ENCODE results near the gene ZSCAN10. TPM values are rescaled to one million over a fixed set of nuclear protein-coding genes. Genes with fewer than 3 reads are reported as not detected.

The ZSCAN10 gene
- total and polyA plus RNA-seq, 2 donors (not counting 1 experiment from before 2014, with no cell fraction given) = 0.02 TPM; not detected in 1

DNA sequence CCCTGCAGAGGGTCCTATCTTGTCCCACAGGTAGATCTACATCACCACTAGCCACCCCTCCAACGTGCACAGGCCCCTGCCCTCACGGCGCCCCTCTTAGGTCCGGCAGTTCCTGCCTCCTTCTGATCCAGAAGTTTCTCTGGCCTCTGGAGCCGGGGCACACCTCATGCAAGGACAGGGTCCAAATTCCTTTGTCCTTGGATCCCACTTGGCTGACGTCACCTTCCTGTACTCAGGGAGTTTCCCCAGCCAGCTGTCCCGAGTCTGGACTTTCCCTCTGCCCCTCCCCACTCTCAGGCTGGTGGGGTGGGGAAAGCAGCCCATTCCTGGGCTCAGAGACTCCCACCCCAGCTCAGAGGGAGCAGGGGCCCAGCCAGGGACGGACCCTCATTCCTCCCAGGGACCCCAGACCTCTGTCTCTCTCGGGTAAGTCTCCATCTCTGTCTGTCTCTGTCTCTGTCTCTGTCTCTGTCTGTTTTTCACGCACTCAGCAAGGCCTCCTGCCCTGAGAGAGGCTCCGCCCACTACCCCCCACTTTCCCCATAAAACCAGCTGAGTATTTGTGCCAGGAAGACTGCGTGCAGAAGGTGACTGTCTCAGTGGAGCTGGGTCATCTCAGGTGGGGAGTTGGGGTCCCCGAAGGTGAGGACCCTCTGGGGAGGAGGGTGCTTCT, 33.9 kb downstream of the ZSCAN10 start, which contains the start of gene IL32:
Gene IL32 (plus strand): TSS at position 572 of the 673 bp plus-strand sequence. CDS start 172 bp downstream, outside the sequence.
- H3K4me3 ChIP-seq (replicated peaks in 1 of 4; ENCODE audit: control extremely low read depth in 1 of 4, insufficient read depth in 1 of 4, low read depth in 3 of 4, low read length in 4 of 4) = peak within 1 kb of the TSS in 1 of 4 experiments; percentile 53
- H3K36me3 ChIP-seq (ENCODE audit: control insufficient read depth, insufficient read depth, low read length) = no peaks in the 10 kb centered on the region
- peaks cover 3% of the 10 kb centered on the region for H3K4me1 ChIP-seq (ENCODE audit: control insufficient read depth, extremely low read depth, insufficient read depth, low read length)
- H2AFZ ChIP-seq (ENCODE audit: low read length) = no peak within 1 kb of the TSS
- no peaks in the 10 kb centered on the region for H3K9me3 ChIP-seq (ENCODE audit: control insufficient read depth, insufficient read depth, low read depth, low read length)
- TF ChIP-seq, protein P1, sequence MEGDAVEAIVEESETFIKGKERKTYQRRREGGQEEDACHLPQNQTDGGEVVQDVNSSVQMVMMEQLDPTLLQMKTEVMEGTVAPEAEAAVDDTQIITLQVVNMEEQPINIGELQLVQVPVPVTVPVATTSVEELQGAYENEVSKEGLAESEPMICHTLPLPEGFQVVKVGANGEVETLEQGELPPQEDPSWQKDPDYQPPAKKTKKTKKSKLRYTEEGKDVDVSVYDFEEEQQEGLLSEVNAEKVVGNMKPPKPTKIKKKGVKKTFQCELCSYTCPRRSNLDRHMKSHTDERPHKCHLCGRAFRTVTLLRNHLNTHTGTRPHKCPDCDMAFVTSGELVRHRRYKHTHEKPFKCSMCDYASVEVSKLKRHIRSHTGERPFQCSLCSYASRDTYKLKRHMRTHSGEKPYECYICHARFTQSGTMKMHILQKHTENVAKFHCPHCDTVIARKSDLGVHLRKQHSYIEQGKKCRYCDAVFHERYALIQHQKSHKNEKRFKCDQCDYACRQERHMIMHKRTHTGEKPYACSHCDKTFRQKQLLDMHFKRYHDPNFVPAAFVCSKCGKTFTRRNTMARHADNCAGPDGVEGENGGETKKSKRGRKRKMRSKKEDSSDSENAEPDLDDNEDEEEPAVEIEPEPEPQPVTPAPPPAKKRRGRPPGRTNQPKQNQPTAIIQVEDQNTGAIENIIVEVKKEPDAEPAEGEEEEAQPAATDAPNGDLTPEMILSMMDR (conservative IDR thresholded peaks at IDR 0.05 in 1 of 2, IDR thresholded peaks at IDR 0.05 in 1 of 2; ENCODE audit: low read depth in 1 of 2, low read length in 2 of 2) = no peak
- TF ChIP-seq EZH2 (IDR thresholded peaks at IDR 0.05; ENCODE audit: low read length, missing control alignments) = no peak
- peak; percentile 47 to 57 for DNase-seq (ENCODE audit: low read depth in 2 of 2)
- H3K9ac ChIP-seq (ENCODE audit: insufficient read depth, low read length) = no peak within 1 kb of the TSS
- no peaks in the 10 kb centered on the region for H4K20me1 ChIP-seq (ENCODE audit: control insufficient read depth, extremely low read depth, insufficient read depth, low read length)
- no peaks in the 10 kb centered on the region for H3K79me2 ChIP-seq (ENCODE audit: control insufficient read depth, insufficient read depth, low read length)
- no peak within 1 kb of the TSS for H3K4me2 ChIP-seq (ENCODE audit: extremely low read depth, insufficient read depth, low read length)
- H3K27ac ChIP-seq (ENCODE audit: insufficient read depth, low read length) = no peak within 1 kb of the TSS
- H3K27me3 ChIP-seq (ENCODE audit: control insufficient read depth, insufficient read depth, low read length) = no peaks in the 10 kb centered on the region

DNA sequence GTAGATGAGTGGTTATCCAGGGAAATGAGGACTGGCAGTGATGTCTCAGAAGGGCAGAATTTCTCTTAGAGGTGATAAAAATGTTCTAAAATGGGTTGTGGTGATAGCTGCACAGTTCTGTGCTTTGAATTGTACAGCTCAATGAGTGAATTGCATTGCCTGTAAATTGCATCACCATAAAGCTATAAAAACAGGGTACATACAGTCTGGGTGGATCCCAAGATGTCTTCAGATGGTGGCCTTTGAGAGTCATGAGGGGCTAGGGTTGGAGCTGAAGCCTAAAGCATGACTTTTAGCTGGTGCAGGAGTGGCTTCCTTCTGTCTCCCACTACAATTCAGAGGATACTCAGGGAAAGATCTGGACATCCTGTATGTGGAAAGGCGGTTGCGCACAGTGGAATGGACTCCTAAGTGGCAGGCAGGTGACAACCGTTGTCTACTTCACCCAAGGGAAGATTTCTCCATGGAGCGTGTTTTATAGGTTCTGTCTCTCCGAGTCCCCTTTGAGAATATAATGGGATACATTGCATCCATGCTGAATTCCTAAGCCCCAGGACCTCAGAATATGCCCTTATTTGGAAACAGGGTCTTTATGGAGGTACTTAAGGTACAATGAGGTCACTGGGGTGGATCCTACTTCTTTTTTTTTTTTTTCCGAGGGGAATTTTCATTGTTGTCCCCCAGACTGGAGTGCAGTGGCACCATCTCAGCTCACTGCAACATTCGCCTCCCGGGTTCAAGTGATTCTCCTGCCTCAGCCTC, 35.3 kb downstream of the ZSCAN10 start:
- no peaks in the 10 kb centered on the region for H4K20me1 ChIP-seq (ENCODE audit: control insufficient read depth, extremely low read depth, insufficient read depth, low read length)
- H3K27ac ChIP-seq (ENCODE audit: insufficient read depth, low read length) = no peak overlapping the region
- no peaks in the 10 kb centered on the region for H3K36me3 ChIP-seq (ENCODE audit: control insufficient read depth, insufficient read depth, low read length)
- peaks cover 3% of the 10 kb centered on the region for H3K4me1 ChIP-seq (ENCODE audit: control insufficient read depth, extremely low read depth, insufficient read depth, low read length)
- H3K4me3 ChIP-seq (replicated peaks in 1 of 4; ENCODE audit: control extremely low read depth in 1 of 4, insufficient read depth in 1 of 4, low read depth in 3 of 4, low read length in 4 of 4) = no peak overlapping the region
- H3K9me3 ChIP-seq (ENCODE audit: control insufficient read depth, insufficient read depth, low read depth, low read length) = no peaks in the 10 kb centered on the region
- H2AFZ ChIP-seq (ENCODE audit: low read length) = no peak overlapping the region
- no peak for DNase-seq (ENCODE audit: low read depth in 2 of 2)
- no peaks in the 10 kb centered on the region for H3K79me2 ChIP-seq (ENCODE audit: control insufficient read depth, insufficient read depth, low read length)
- H3K27me3 ChIP-seq (ENCODE audit: control insufficient read depth, insufficient read depth, low read length) = no peaks in the 10 kb centered on the region
- H3K9ac ChIP-seq (ENCODE audit: insufficient read depth, low read length) = no peak overlapping the region
- no peak overlapping the region for H3K4me2 ChIP-seq (ENCODE audit: extremely low read depth, insufficient read depth, low read length)
- TF ChIP-seq EZH2 (IDR thresholded peaks at IDR 0.05; ENCODE audit: low read length, missing control alignments) = no peak
- TF ChIP-seq, protein P1 (conservative IDR thresholded peaks at IDR 0.05 in 1 of 2, IDR thresholded peaks at IDR 0.05 in 1 of 2; ENCODE audit: low read depth in 1 of 2, low read length in 2 of 2) = no peak

DNA sequence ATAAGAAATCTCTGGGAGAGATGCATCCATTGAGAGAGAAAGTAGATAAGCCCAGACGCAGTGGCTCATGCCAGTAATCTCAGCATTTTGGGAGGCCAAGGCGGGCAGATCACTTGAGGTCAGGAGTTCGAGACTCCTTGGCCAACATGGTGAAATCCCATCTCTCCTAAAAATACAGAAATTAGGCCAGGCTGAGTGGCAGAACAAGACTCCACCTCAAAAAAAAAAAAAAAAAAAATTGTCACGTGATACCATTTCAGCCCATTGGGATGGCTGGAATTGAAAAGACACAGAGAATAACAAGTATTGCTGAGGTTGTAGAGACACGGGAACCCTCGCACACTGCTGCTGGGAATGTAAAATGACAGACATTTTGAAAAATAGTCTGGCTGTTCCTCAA, 36.5 kb downstream of the ZSCAN10 start:
- H4K20me1 ChIP-seq (ENCODE audit: control insufficient read depth, extremely low read depth, insufficient read depth, low read length) = no peaks in the 10 kb centered on the region
- H2AFZ ChIP-seq (ENCODE audit: low read length) = no peak overlapping the region
- TF ChIP-seq EZH2 (IDR thresholded peaks at IDR 0.05; ENCODE audit: low read length, missing control alignments) = no peak
- TF ChIP-seq, protein P1 (conservative IDR thresholded peaks at IDR 0.05 in 1 of 2, IDR thresholded peaks at IDR 0.05 in 1 of 2; ENCODE audit: low read depth in 1 of 2, low read length in 2 of 2) = no peak
- no peaks in the 10 kb centered on the region for H3K79me2 ChIP-seq (ENCODE audit: control insufficient read depth, insufficient read depth, low read length)
- no peaks in the 10 kb centered on the region for H3K36me3 ChIP-seq (ENCODE audit: control insufficient read depth, insufficient read depth, low read length)
- H3K4me1 ChIP-seq (ENCODE audit: control insufficient read depth, extremely low read depth, insufficient read depth, low read length) = peaks cover 3% of the 10 kb centered on the region
- no peaks in the 10 kb centered on the region for H3K9me3 ChIP-seq (ENCODE audit: control insufficient read depth, insufficient read depth, low read depth, low read length)
- no peak overlapping the region for H3K4me2 ChIP-seq (ENCODE audit: extremely low read depth, insufficient read depth, low read length)
- no peaks in the 10 kb centered on the region for H3K27me3 ChIP-seq (ENCODE audit: control insufficient read depth, insufficient read depth, low read length)
- DNase-seq (ENCODE audit: low read depth in 2 of 2) = no peak
- no peak overlapping the region for H3K9ac ChIP-seq (ENCODE audit: insufficient read depth, low read length)
- no peak overlapping the region for H3K27ac ChIP-seq (ENCODE audit: insufficient read depth, low read length)
- H3K4me3 ChIP-seq (replicated peaks in 1 of 4; ENCODE audit: control extremely low read depth in 1 of 4, insufficient read depth in 1 of 4, low read depth in 3 of 4, low read length in 4 of 4) = no peak overlapping the region
